H1 (cell line): ENCODE data around the gene PRMT5. TPM values are rescaled to one million over a fixed set of nuclear protein-coding genes. Genes with fewer than 3 reads are reported as not detected.

ENCODE experiments used
- ASH2L ChIP-seq: fragments of 200-600, 300-600 bp; sonication (generic); IDR thresholded peaks from one replicate; pipeline ENCODE4 v1.7.1; 2017; ENCODE audit warnings: low read length
- CHD7 ChIP-seq: fragments of 300-600 bp; sonication (generic); IDR thresholded peaks from 2 replicates; pipeline ENCODE4 v1.7.1; 2012; ENCODE audit warnings: low read length, moderate library complexity, mild to moderate bottlenecking, inconsistent platforms; ENCODE audit not compliant: insufficient replicate concordance
- CTCF ChIP-seq, 3 experiments: IDR thresholded peaks; 1 replicate in 2 of 3; 2 replicates in 1 of 3; pipeline versions ENCODE4 v1.5.1 to v1.6.1; 2011; ENCODE audit warnings: low read length in 3 of 3, mild to moderate bottlenecking in 3 of 3, inconsistent platforms in 2 of 3, low read depth in 1 of 3, moderate library complexity in 1 of 3; ENCODE audit not compliant: insufficient read depth in 1 of 3; ENCODE audit errors: control extremely low read depth in 1 of 3
- JUN ChIP-seq: IDR thresholded peaks from 2 replicates; pipeline ENCODE4 v1.6.1; 2011; ENCODE audit warnings: low read depth, mild to moderate bottlenecking, improper control_type of control experiment, low read length
- KDM1A ChIP-seq: fragments of 200-600, 300-600 bp; sonication (generic); IDR thresholded peaks from 2 replicates; pipeline ENCODE4 v1.7.1; 2016; ENCODE audit warnings: mild to moderate bottlenecking, low read length, borderline replicate concordance
- POLR2AphosphoS5 ChIP-seq: IDR thresholded peaks from 2 replicates; pipeline ENCODE4 v1.6.1; 2011; ENCODE audit warnings: low read depth, low read length
- POU5F1 ChIP-seq: IDR thresholded peaks from 2 replicates; pipeline ENCODE4 v1.6.1; 2011; ENCODE audit warnings: low read depth, mild to moderate bottlenecking, low read length, moderate library complexity
- RAD21 ChIP-seq, 2 experiments: IDR thresholded peaks in 1 of 2; conservative IDR thresholded peaks in 1 of 2; 2 replicates each; pipeline ENCODE4 v1.6.1; 2011; ENCODE audit warnings: low read depth in 2 of 2, low read length in 2 of 2, improper control_type of control experiment in 1 of 2, inconsistent platforms in 1 of 2, mild to moderate bottlenecking in 1 of 2, moderate library complexity in 1 of 2
- SP4 ChIP-seq: IDR thresholded peaks from 2 replicates; pipeline ENCODE4 v1.6.1; 2012; ENCODE audit warnings: low read length, inconsistent platforms
- TEAD4 ChIP-seq: IDR thresholded peaks from 2 replicates; pipeline ENCODE4 v1.6.1; 2012; ENCODE audit warnings: low read depth, low read length, inconsistent platforms, mixed read lengths
- polyA plus RNA-seq, 7 experiments: library from polyadenylated mRNA; depleted of rRNA in 3 of 7; stranded (reverse) in 5 of 7; unstranded in 2 of 7; fragments of >200 nt in 5 of 7; fragments of 200-250 nt in 2 of 7; gene quantifications; 1 replicate in 5 of 7; 2 replicates in 1 of 7; 4 replicates in 1 of 7; pipeline versions ENCODE4 v1.2.1 to v1.2.3, GENCODE V29; 2011 to 2013; ENCODE audit warnings: missing spikeins in 2 of 7, mixed read lengths in 2 of 7
- total RNA-seq: library from RNA; stranded (reverse); fragmentation: NEBNext Ultra II Directional; extraction: Animal tissue kit (Norgen Biotek cat#: 25700); gene quantifications from 2 replicates; pipeline ENCODE4 v1.2.1, GENCODE V29; 2021

The PRMT5 gene
- total and polyA plus RNA-seq, 2 of the 8 experiments (the other 6 are each of a cell fraction or from before 2014, with no cell fraction given) = 171 to 402 TPM

GRCh38 chr14:22888662-22889061, 40.5 kb downstream of the PRMT5 start (continued):
- TF ChIP-seq CHD7 = no peak
- TF ChIP-seq TEAD4 = no peak
- TF ChIP-seq SP4 = no peak
- TF ChIP-seq RAD21 (IDR thresholded peaks at IDR 0.05 in 1 of 2, conservative IDR thresholded peaks at IDR 0.05 in 1 of 2; ENCODE audit: low read depth in 2 of 2, low read length in 2 of 2) = no peak
- TF ChIP-seq CTCF (IDR thresholded peaks at IDR 0.05; ENCODE audit: control extremely low read depth in 1 of 3, insufficient read depth in 1 of 3, low read depth in 1 of 3, low read length in 3 of 3) = no peak
- no peak for TF ChIP-seq KDM1A
- no peak for TF ChIP-seq JUN
- no peak for TF ChIP-seq POU5F1
- no peak for TF ChIP-seq ASH2L
- TF ChIP-seq POLR2AphosphoS5 = no peak
